HepG2 (cell line): Measurements from ENCODE around the gene TRIM31. TPM values are rescaled to one million over a fixed set of nuclear protein-coding genes. Genes with fewer than 3 reads are reported as not detected.
A peak's percentile ranks its signal among the peaks of the same experiment; 100 is the strongest.

Experiments used
- ARHGAP35 ChIP-seq: sonication (generic); formaldehyde crosslinking; IDR thresholded peaks from 2 replicates; pipeline ENCODE4 v1.9.0; 2022; ENCODE audit warnings: mild to moderate bottlenecking, inconsistent platforms, moderate library complexity, missing genetic modification reagents, borderline replicate concordance
- BHLHE40 ChIP-seq: IDR thresholded peaks from 2 replicates; pipeline ENCODE4 v1.6.1; 2011; ENCODE audit warnings: low read length, improper control_type of control experiment
- CEBPB ChIP-seq: IDR thresholded peaks from 2 replicates; pipeline ENCODE4 v1.6.1; 2011; ENCODE audit warnings: low read depth, low read length, improper control_type of control experiment, borderline replicate concordance
- EED ChIP-seq: sonication (generic); formaldehyde crosslinking; IDR thresholded peaks from 2 replicates; pipeline ENCODE4 v1.5.0; 2020; ENCODE audit warnings: mild to moderate bottlenecking, missing genetic modification reagents
- TBP ChIP-seq: sonication (generic); formaldehyde crosslinking; IDR thresholded peaks from 2 replicates; pipeline ENCODE4 v1.5.0; 2020; ENCODE audit warnings: missing genetic modification reagents
- THRA ChIP-seq: sonication (generic); formaldehyde crosslinking; IDR thresholded peaks from 2 replicates; pipeline ENCODE4 v1.4.0; 2020; ENCODE audit warnings: missing genetic modification reagents, borderline replicate concordance
- ZNF143 ChIP-seq: sonication (generic); formaldehyde crosslinking; IDR thresholded peaks from 2 replicates; pipeline ENCODE4 v1.4.0; 2020; ENCODE audit warnings: missing genetic modification reagents
- ZNF317 ChIP-seq: sonication (generic); formaldehyde crosslinking; IDR thresholded peaks from 2 replicates; pipeline ENCODE4 v1.5.0; 2020; ENCODE audit warnings: mild to moderate bottlenecking, missing genetic modification reagents
- ZNF484 ChIP-seq: sonication (generic); formaldehyde crosslinking; IDR thresholded peaks from 2 replicates; pipeline ENCODE4 v1.5.1; 2020; ENCODE audit warnings: mild to moderate bottlenecking, low read depth, missing genetic modification reagents, borderline replicate concordance
- ZNF792 ChIP-seq: IDR thresholded peaks from 2 replicates; pipeline ENCODE4 v1.6.1; 2016
- polyA plus RNA-seq, 8 experiments: library from polyadenylated mRNA; depleted of rRNA in 3 of 8; stranded (reverse) in 7 of 8; unstranded in 1 of 8; fragments of >200 nt; fragmentation: Illumina TruSeq in 4 of 8; extraction: Trizol in 4 of 8; gene quantifications; 2 replicates each; pipeline versions ENCODE4 v1.2.1 to v1.2.3, GENCODE V29; 2011 to 2016; ENCODE audit warnings: low read depth in 4 of 8, missing spikeins in 1 of 8, mixed read lengths in 1 of 8; ENCODE audit not compliant: insufficient read depth in 1 of 8
- total RNA-seq, 5 experiments: library from RNA; depleted of rRNA; stranded (reverse); fragments of >200 nt; fragmentation: Illumina TruSeq; extraction: Trizol; gene quantifications; 2 replicates each; pipeline ENCODE4 v1.2.3, GENCODE V29; 2016; ENCODE audit warnings: low read depth in 1 of 5
- TF ChIP-seq, protein P1 (sequence below): sonication (generic); formaldehyde crosslinking; IDR thresholded peaks from 2 replicates; pipeline ENCODE4 v1.4.0; 2020; ENCODE audit warnings: mild to moderate bottlenecking, missing genetic modification reagents
- TF ChIP-seq, protein P2 (sequence below): sonication (generic); formaldehyde crosslinking; conservative IDR thresholded peaks from 2 replicates; pipeline ENCODE4 v1.4.0; 2020; ENCODE audit warnings: missing genetic modification reagents
- TF ChIP-seq, protein P3 (sequence below): IDR thresholded peaks from 2 replicates; pipeline ENCODE4 v1.6.1; 2016; ENCODE audit warnings: missing genetic modification reagents, missing compliant biosample characterization

TRIM31 gene
- total and polyA plus RNA-seq, 2 of the 13 experiments (the other 11 are each of a cell fraction or from before 2014, with no cell fraction given), result 0.13 to 0.51 TPM

GRCh38 chr6:30101444-30102413 lies 11.2 kb downstream of the TRIM31 start (continued):
- TF ChIP-seq THRA (peak; percentile 75), EED (CRISPR knock-in tag) (no peak), TBP (CRISPR knock-in tag) (no peak), ZNF792 (CRISPR knock-in tag) (peak; percentile 85), CEBPB (no peak), ZNF484 (CRISPR knock-in tag) (no peak), ZNF143 (CRISPR knock-in tag) (no peak), BHLHE40 (no peak), ARHGAP35 (CRISPR knock-in tag) (0 out of 2 replicates have a peak, but pooled peaks have one; percentile 72), ZNF317 (CRISPR knock-in tag) (peak; percentile 93)
- TF ChIP-seq, protein P1, sequence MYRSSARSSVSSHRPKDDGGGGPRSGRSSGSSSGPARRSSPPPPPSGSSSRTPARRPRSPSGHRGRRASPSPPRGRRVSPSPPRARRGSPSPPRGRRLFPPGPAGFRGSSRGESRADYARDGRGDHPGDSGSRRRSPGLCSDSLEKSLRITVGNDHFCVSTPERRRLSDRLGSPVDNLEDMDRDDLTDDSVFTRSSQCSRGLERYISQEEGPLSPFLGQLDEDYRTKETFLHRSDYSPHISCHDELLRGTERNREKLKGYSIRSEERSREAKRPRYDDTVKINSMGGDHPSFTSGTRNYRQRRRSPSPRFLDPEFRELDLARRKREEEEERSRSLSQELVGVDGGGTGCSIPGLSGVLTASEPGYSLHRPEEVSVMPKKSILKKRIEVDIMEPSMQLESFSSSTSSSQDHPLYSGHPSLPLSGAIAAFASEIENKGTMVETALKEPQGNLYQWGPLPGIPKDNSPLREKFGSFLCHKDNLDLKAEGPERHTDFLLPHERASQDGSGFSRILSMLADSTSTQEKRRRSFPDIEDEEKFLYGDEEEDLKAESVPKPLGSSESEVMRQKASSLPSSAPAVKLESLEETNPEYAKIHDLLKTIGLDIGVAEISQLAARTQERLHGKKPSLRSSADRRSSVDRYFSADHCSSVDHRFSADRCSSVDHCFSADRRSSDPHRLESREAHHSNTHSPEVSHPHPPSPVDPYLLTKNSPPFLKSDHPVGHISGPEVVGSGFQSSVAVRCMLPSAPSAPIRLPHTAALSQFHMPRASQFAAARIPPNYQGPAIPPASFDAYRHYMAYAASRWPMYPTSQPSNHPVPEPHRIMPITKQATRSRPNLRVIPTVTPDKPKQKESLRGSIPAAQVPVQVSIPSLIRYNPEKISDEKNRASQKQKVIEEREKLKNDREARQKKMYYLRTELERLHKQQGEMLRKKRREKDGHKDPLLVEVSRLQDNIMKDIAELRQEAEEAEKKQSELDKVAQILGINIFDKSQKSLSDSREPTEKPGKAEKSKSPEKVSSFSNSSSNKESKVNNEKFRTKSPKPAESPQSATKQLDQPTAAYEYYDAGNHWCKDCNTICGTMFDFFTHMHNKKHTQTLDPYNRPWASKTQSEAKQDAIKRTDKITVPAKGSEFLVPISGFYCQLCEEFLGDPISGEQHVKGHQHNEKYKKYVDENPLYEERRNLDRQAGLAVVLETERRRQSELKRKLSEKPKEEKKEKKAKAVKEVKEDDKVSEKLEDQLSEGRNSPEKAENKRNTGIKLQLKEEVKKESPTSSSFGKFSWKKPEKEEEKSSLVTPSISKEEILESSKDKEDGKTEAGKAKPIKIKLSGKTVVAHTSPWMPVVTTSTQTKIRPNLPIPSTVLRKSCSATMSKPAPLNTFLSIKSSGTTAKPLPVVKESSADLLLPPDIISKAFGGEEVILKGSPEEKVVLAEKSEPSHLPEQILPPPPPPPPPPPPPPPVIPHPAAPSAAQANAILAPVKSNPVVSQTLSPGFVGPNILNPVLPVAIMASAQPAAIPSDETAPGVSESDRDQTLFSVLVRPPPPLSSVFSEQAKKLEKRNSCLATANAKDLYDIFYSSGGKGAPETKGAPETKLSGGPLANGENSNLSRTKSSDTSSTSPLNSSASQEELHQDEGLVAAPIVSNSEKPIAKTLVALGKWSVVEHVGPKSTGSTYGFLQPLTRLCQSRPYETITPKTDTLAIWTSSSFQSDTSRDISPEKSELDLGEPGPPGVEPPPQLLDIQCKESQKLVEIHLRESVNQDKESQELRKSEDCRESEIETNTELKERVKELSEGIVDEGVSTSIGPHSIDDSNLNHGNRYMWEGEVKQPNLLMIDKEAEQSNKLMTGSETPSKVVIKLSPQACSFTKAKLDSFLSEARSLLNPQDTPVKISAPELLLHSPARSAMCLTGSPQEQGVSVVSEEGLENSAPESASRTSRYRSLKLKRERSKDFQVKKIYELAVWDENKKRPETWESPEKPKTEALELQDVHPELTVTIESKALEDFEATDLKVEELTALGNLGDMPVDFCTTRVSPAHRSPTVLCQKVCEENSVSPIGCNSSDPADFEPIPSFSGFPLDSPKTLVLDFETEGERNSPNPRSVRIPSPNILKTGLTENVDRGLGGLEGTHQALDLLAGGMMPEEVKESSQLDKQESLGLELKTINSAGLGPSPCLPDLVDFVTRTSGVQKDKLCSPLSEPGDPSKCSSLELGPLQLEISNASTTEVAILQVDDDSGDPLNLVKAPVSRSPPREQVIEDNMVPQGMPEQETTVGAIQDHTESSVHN (CRISPR knock-in tag), result no peak
- TF ChIP-seq, protein P2, sequence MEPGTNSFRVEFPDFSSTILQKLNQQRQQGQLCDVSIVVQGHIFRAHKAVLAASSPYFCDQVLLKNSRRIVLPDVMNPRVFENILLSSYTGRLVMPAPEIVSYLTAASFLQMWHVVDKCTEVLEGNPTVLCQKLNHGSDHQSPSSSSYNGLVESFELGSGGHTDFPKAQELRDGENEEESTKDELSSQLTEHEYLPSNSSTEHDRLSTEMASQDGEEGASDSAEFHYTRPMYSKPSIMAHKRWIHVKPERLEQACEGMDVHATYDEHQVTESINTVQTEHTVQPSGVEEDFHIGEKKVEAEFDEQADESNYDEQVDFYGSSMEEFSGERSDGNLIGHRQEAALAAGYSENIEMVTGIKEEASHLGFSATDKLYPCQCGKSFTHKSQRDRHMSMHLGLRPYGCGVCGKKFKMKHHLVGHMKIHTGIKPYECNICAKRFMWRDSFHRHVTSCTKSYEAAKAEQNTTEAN, result no peak; the same call in none of the 2 replicates
- TF ChIP-seq, protein P3, sequence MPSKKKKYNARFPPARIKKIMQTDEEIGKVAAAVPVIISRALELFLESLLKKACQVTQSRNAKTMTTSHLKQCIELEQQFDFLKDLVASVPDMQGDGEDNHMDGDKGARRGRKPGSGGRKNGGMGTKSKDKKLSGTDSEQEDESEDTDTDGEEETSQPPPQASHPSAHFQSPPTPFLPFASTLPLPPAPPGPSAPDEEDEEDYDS, result peak; percentile 93
